ENCODE data around the gene GINS1.

DNA sequence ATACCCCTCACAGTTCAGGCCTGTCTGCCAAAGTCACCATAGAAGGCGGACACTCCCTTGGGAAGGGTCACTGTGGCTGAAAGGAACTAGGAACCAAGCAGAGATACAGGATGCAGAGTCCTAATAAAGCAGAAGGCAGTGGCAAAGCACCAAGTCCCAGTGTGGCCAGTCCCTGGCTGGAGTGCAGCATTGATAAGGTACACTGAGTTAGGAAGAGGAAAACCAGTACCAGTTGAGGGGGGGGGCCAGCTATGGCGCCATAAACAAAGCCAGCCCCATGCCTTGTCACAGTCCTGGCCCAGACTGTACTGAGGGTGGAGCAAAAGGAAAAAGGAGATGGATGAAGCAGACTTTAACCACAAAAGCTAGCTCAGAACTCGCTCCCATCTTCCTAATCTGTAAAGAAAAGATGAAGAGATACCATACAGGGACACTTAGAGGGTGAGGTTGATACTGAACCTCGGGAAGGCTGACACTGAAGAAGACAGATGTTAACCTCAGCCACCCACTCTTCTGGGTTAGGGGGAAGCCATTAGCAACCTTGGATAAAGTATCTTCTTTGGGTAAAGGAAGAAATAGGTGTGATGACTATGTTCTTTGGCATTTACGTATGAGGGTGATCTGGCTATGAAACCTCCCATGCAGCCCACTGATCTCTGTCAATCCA is 24.6 kb upstream of the GINS1 start:
- TF ChIP-seq, protein P1, sequence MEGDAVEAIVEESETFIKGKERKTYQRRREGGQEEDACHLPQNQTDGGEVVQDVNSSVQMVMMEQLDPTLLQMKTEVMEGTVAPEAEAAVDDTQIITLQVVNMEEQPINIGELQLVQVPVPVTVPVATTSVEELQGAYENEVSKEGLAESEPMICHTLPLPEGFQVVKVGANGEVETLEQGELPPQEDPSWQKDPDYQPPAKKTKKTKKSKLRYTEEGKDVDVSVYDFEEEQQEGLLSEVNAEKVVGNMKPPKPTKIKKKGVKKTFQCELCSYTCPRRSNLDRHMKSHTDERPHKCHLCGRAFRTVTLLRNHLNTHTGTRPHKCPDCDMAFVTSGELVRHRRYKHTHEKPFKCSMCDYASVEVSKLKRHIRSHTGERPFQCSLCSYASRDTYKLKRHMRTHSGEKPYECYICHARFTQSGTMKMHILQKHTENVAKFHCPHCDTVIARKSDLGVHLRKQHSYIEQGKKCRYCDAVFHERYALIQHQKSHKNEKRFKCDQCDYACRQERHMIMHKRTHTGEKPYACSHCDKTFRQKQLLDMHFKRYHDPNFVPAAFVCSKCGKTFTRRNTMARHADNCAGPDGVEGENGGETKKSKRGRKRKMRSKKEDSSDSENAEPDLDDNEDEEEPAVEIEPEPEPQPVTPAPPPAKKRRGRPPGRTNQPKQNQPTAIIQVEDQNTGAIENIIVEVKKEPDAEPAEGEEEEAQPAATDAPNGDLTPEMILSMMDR (conservative IDR thresholded peaks at IDR 0.05): no peak
- no peak for TF ChIP-seq ZFX (IDR thresholded peaks at IDR 0.05)

Measured in C4-2B (cell line).